GM23338 (cell line): ENCODE data around the gene GRID2. TPM values are rescaled to one million over a fixed set of nuclear protein-coding genes. Genes with fewer than 3 reads are reported as not detected.
A peak's percentile ranks its signal among the peaks of the same experiment; 100 is the strongest.

Experiments
- ATAC-seq: fragments of 200-7000 bp; cut with Tn5 transposase; 3 replicates; pipeline ENCODE4 v1.9.1; 2020
- DNase-seq: peaks from one replicate; pipeline ENCODE4 v3.0.0-alpha.2; 2015; ENCODE audit warnings: low spot score
- H2AFZ ChIP-seq: fragments of 200-600 bp; sonication (generic); 2 replicates; pipeline ENCODE4 v1.8.0; 2016; ENCODE audit warnings: antibody characterized with exemption, mild to moderate bottlenecking, moderate library complexity
- H3F3A ChIP-seq: fragments of 200-600 bp; sonication (generic); replicated peaks from 2 replicates; pipeline ENCODE4 v1.8.0; 2017; ENCODE audit warnings: antibody characterized with exemption, mixed run types, low read depth
- H3K27ac ChIP-seq: fragments of 200-600 bp; sonication (generic); 2 replicates; pipeline ENCODE4 v1.6.1; 2016; ENCODE audit warnings: low read depth
- H3K27me3 ChIP-seq: fragments of 200-600 bp; sonication (generic); 2 replicates; pipeline ENCODE4 v1.8.0; 2016; ENCODE audit warnings: mild to moderate bottlenecking, mixed run types, moderate library complexity; ENCODE audit not compliant: insufficient read depth
- H3K36me3 ChIP-seq: fragments of 200-600 bp; sonication (generic); 2 replicates; pipeline ENCODE4 v1.8.0; 2016; ENCODE audit warnings: mild to moderate bottlenecking; ENCODE audit not compliant: insufficient read depth
- H3K4me1 ChIP-seq: fragments of 200-600 bp; sonication (generic); 2 replicates; pipeline ENCODE4 v1.8.0; 2016; ENCODE audit warnings: mild to moderate bottlenecking, moderate library complexity; ENCODE audit not compliant: insufficient read depth
- H3K4me2 ChIP-seq: fragments of 200-600 bp; sonication (generic); 2 replicates; pipeline ENCODE4 v1.7.1; 2017; ENCODE audit warnings: mixed run types
- H3K4me3 ChIP-seq: fragments of 200-600 bp; sonication (generic); 2 replicates; pipeline ENCODE4 v1.6.1; 2016; ENCODE audit warnings: mixed run types
- H3K79me2 ChIP-seq: fragments of 200-600 bp; sonication (generic); replicated peaks from 2 replicates; pipeline ENCODE4 v1.8.0; 2017; ENCODE audit warnings: mild to moderate bottlenecking; ENCODE audit not compliant: insufficient read depth
- H3K9me2 ChIP-seq: fragments of 200-600 bp; sonication (generic); 2 replicates; pipeline ENCODE4 v1.8.0; 2017; ENCODE audit not compliant: insufficient read depth
- H4K20me1 ChIP-seq: fragments of 200-600 bp; sonication (generic); replicated peaks from 2 replicates; pipeline ENCODE4 v1.8.0; 2017; ENCODE audit warnings: mild to moderate bottlenecking; ENCODE audit not compliant: insufficient read depth
- H3K27ac Mint-ChIP-seq: 2 replicates; pipeline ENCODE4 v1.8.0; 2020; ENCODE audit warnings: inconsistent platforms, mild to moderate bottlenecking, moderate library complexity, mixed read lengths
- H3K27me3 Mint-ChIP-seq: 3 replicates; pipeline ENCODE4 v1.8.0; 2022; ENCODE audit warnings: low read depth, mild to moderate bottlenecking, moderate library complexity, mixed read lengths, inconsistent platforms; ENCODE audit not compliant: insufficient read depth, poor library complexity
- H3K36me3 Mint-ChIP-seq: 3 replicates; pipeline ENCODE4 v1.8.0; 2021; ENCODE audit warnings: low read depth, mild to moderate bottlenecking, inconsistent platforms, moderate library complexity, mixed read lengths
- H3K4me1 Mint-ChIP-seq: 3 replicates; pipeline ENCODE4 v1.8.0; 2020; ENCODE audit warnings: mild to moderate bottlenecking, inconsistent platforms, mixed read lengths
- H3K4me3 Mint-ChIP-seq: 3 replicates; pipeline ENCODE4 v1.8.0; 2021; ENCODE audit warnings: moderate library complexity, mild to moderate bottlenecking, inconsistent platforms, mixed read lengths
- H3K9me3 Mint-ChIP-seq: 3 replicates; pipeline ENCODE4 v1.8.0; 2020; ENCODE audit warnings: moderate library complexity, mild to moderate bottlenecking, inconsistent platforms, mixed read lengths
- CREB1 ChIP-seq: fragments of 250-450 bp; sonication (Bioruptor Pico); IDR thresholded peaks from 2 replicates; pipeline ENCODE4 v1.5.0; 2020; ENCODE audit warnings: low read depth, mild to moderate bottlenecking, moderate library complexity
- EZH2 ChIP-seq: fragments of 200-600 bp; sonication (generic); IDR thresholded peaks from one replicate; pipeline ENCODE4 v1.8.0; 2017; ENCODE audit warnings: antibody characterized with exemption, mild to moderate bottlenecking, low read depth; ENCODE audit not compliant: unreplicated experiment
- EZH2phosphoT487 ChIP-seq: fragments of 200-600 bp; sonication (generic); IDR thresholded peaks from one replicate; pipeline ENCODE4 v1.8.1; 2018; ENCODE audit warnings: antibody characterized with exemption; ENCODE audit not compliant: unreplicated experiment
- JUNB ChIP-seq: IDR thresholded peaks from one replicate; pipeline ENCODE4 v1.6.1; 2016; ENCODE audit warnings: antibody characterized with exemption; ENCODE audit not compliant: unreplicated experiment
- NANOG ChIP-seq: IDR thresholded peaks from 2 replicates; pipeline ENCODE4 v1.6.1; 2016; ENCODE audit warnings: antibody characterized with exemption, borderline replicate concordance
- POLR2AphosphoS5 ChIP-seq: IDR thresholded peaks from 2 replicates; pipeline ENCODE4 v1.6.1; 2016; ENCODE audit warnings: antibody characterized with exemption, low read depth
- STAT1 ChIP-seq: IDR thresholded peaks from one replicate; pipeline ENCODE4 v1.6.1; 2016; ENCODE audit warnings: antibody characterized with exemption; ENCODE audit not compliant: unreplicated experiment
- ZNF114 ChIP-seq: fragments of 250-450 bp; sonication (Bioruptor Pico); IDR thresholded peaks from 2 replicates; pipeline ENCODE4 v1.5.0; 2020; ENCODE audit warnings: mild to moderate bottlenecking, moderate library complexity
- ZNF331 ChIP-seq: fragments of 250-450 bp; sonication (Bioruptor Pico); IDR thresholded peaks from 2 replicates; pipeline ENCODE4 v1.5.0; 2020; ENCODE audit warnings: low read depth, mild to moderate bottlenecking, moderate library complexity
- ZNF462 ChIP-seq: fragments of 250-450 bp; sonication (Bioruptor Pico); IDR thresholded peaks from 2 replicates; pipeline ENCODE4 v1.5.0; 2020; ENCODE audit warnings: mild to moderate bottlenecking, moderate library complexity
- polyA plus RNA-seq: library from polyadenylated mRNA; unstranded; fragments of >200 nt; fragmentation: Nextera tagmentation; extraction: Ambion mirVana; gene quantifications from 2 replicates; pipeline ENCODE4 v1.2.1, GENCODE V29; 2016
- total RNA-seq: library from RNA; depleted of rRNA; stranded (reverse); fragments of >200 nt; shearing (Covaris generic); gene quantifications from 2 replicates; pipeline ENCODE4 v1.2.3, GENCODE V29; 2014
- TF ChIP-seq, protein P1 (sequence below): IDR thresholded peaks from 2 replicates; pipeline ENCODE4 v1.6.1; 2016; ENCODE audit warnings: antibody characterized with exemption
- TF ChIP-seq, protein P2 (sequence below): IDR thresholded peaks from one replicate; pipeline ENCODE4 v1.6.1; 2018; ENCODE audit warnings: antibody characterized with exemption; ENCODE audit not compliant: unreplicated experiment
- TF ChIP-seq, protein P3 (sequence below), 2 experiments: fragments of 200-600 bp in 1 of 2; sonication (generic) in 1 of 2; conservative IDR thresholded peaks; 2 replicates each; pipeline versions ENCODE4 v1.5.1 to v1.6.1; 2016 to 2017; ENCODE audit warnings: antibody characterized with exemption in 2 of 2, low read depth in 2 of 2, mild to moderate bottlenecking in 2 of 2, moderate library complexity in 1 of 2

The GRID2 gene
- total and polyA plus RNA-seq, 2 experiments from 2014 or later, result 19.9 to 65.4 TPM

GRCh38 chr4:92654084-92654483 lies 350.3 kb downstream of the GRID2 start:
- H3K9me3 Mint-ChIP-seq, result no peaks in the 10 kb centered on the region
- Histone ChIP-seq H3K9me2 (no peaks in the 10 kb centered on the region), H3K4me1 (peaks cover 8% of the 10 kb centered on the region; the same call in 1 of the 2 replicates), H3K4me2 (no peak overlapping the region), H3F3A (no peaks in the 10 kb centered on the region), H4K20me1 (peaks cover 6% of the 10 kb centered on the region; the same call in 1 of the 2 replicates), H3K36me3 (no peaks in the 10 kb centered on the region), H3K79me2 (peaks cover 29% of the 10 kb centered on the region), H3K27me3 (no peaks in the 10 kb centered on the region), H3K27ac (no peak overlapping the region), H2AFZ (no peak overlapping the region), H3K4me3 (no peak overlapping the region)
- ATAC-seq (no peak), DNase-seq (no peak)
- peak overlapping the region; percentile 43; the same call in 1 of the 2 replicates for H3K27ac Mint-ChIP-seq
- peaks cover 11% of the 10 kb centered on the region; the same call in 2 of the 3 replicates for H3K36me3 Mint-ChIP-seq
- peaks cover 3% of the 10 kb centered on the region; the same call in 2 of the 3 replicates for H3K4me1 Mint-ChIP-seq
- TF ChIP-seq, protein P1, sequence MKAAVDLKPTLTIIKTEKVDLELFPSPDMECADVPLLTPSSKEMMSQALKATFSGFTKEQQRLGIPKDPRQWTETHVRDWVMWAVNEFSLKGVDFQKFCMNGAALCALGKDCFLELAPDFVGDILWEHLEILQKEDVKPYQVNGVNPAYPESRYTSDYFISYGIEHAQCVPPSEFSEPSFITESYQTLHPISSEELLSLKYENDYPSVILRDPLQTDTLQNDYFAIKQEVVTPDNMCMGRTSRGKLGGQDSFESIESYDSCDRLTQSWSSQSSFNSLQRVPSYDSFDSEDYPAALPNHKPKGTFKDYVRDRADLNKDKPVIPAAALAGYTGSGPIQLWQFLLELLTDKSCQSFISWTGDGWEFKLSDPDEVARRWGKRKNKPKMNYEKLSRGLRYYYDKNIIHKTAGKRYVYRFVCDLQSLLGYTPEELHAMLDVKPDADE, result no peak
- no peak for TF ChIP-seq EZH2
- no peak for TF ChIP-seq STAT1
- no peak for TF ChIP-seq CREB1 (CRISPR knock-in tag)
- TF ChIP-seq ZNF462 (CRISPR knock-in tag), result no peak
- no peak for TF ChIP-seq EZH2phosphoT487
- no peak for TF ChIP-seq ZNF331 (CRISPR knock-in tag)
- TF ChIP-seq, protein P2, sequence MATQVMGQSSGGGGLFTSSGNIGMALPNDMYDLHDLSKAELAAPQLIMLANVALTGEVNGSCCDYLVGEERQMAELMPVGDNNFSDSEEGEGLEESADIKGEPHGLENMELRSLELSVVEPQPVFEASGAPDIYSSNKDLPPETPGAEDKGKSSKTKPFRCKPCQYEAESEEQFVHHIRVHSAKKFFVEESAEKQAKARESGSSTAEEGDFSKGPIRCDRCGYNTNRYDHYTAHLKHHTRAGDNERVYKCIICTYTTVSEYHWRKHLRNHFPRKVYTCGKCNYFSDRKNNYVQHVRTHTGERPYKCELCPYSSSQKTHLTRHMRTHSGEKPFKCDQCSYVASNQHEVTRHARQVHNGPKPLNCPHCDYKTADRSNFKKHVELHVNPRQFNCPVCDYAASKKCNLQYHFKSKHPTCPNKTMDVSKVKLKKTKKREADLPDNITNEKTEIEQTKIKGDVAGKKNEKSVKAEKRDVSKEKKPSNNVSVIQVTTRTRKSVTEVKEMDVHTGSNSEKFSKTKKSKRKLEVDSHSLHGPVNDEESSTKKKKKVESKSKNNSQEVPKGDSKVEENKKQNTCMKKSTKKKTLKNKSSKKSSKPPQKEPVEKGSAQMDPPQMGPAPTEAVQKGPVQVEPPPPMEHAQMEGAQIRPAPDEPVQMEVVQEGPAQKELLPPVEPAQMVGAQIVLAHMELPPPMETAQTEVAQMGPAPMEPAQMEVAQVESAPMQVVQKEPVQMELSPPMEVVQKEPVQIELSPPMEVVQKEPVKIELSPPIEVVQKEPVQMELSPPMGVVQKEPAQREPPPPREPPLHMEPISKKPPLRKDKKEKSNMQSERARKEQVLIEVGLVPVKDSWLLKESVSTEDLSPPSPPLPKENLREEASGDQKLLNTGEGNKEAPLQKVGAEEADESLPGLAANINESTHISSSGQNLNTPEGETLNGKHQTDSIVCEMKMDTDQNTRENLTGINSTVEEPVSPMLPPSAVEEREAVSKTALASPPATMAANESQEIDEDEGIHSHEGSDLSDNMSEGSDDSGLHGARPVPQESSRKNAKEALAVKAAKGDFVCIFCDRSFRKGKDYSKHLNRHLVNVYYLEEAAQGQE, result no peak
- TF ChIP-seq, protein P3, sequence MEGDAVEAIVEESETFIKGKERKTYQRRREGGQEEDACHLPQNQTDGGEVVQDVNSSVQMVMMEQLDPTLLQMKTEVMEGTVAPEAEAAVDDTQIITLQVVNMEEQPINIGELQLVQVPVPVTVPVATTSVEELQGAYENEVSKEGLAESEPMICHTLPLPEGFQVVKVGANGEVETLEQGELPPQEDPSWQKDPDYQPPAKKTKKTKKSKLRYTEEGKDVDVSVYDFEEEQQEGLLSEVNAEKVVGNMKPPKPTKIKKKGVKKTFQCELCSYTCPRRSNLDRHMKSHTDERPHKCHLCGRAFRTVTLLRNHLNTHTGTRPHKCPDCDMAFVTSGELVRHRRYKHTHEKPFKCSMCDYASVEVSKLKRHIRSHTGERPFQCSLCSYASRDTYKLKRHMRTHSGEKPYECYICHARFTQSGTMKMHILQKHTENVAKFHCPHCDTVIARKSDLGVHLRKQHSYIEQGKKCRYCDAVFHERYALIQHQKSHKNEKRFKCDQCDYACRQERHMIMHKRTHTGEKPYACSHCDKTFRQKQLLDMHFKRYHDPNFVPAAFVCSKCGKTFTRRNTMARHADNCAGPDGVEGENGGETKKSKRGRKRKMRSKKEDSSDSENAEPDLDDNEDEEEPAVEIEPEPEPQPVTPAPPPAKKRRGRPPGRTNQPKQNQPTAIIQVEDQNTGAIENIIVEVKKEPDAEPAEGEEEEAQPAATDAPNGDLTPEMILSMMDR (conservative IDR thresholded peaks at IDR 0.05; ENCODE audit: low read depth in 2 of 2), result no peak
- TF ChIP-seq NANOG, result no peak
- no peak for TF ChIP-seq POLR2AphosphoS5
- no peak for TF ChIP-seq JUNB
- no peak for TF ChIP-seq ZNF114 (CRISPR knock-in tag)
- H3K27me3 Mint-ChIP-seq, result peaks cover 9% of the 10 kb centered on the region
- H3K4me3 Mint-ChIP-seq, result no peak overlapping the region
